Measurements from ENCODE around the gene PTPRK. TPM values are rescaled to one million over a fixed set of nuclear protein-coding genes. Genes with fewer than 3 reads are reported as not detected.
"Not testable (repeated sequence)": the region's sequence is repeated elsewhere in the genome, so short reads cannot be mapped to it uniquely, and the experiment has no call there.

Gene PTPRK
- total RNA-seq, 2 experiments from 2014 or later, result 1.8 to 2.2 TPM

- no peak overlapping the region for H3K27ac Mint-ChIP-seq
- ChIA-PET POLR2A (no interaction called here), CTCF (no interaction called here)
- no peaks in the 10 kb centered on the region for H3K4me1 Mint-ChIP-seq (ENCODE audit: low read depth)
- intact Hi-C loops (cut with micrococcal nuclease), result no loop called here
- no peak for DNase-seq
- peaks cover 3% of the 10 kb centered on the region for H3K27me3 Mint-ChIP-seq
- no peak overlapping the region for H3K4me3 Mint-ChIP-seq
- H3K9me3 Mint-ChIP-seq, result no peaks in the 10 kb centered on the region
- H3K36me3 Mint-ChIP-seq, result no peaks in the 10 kb centered on the region
Observed at GRCh38 chr6:128446497-128446896, 73.9 kb downstream of the PTPRK start.

DNA sequence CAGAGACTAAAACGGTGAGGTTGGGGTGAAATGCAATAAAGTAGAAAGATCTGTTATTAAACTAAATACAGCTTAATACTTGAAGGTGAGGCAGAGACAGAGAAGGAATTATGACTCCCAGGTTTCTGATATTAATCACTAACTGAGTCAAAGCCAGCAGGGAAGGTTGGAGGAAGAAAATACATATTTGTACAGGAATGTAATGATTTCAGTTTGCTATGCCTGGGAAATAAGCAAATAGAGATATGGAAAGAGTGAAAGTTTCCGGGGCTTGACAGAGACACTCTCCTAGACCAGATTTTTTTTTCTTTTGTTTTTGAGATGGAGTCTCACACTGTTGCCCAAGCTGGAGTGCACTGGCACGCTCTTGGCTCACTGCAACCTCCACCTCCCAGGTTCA, 76.8 kb downstream of the PTPRK start:
- Mint-ChIP-seq H3K4me3 (no peak overlapping the region), H3K4me1 (ENCODE audit: low read depth) (no peaks in the 10 kb centered on the region), H3K9me3 (no peaks in the 10 kb centered on the region), H3K27me3 (peaks cover 2% of the 10 kb centered on the region), H3K36me3 (no peaks in the 10 kb centered on the region), H3K27ac (no peak overlapping the region)
- intact Hi-C loops (cut with micrococcal nuclease), result no loop called here
- ChIA-PET CTCF (no interaction called here), POLR2A (no interaction called here)
- no peak for DNase-seq

- Mint-ChIP-seq H3K27me3 (peaks cover 4% of the 10 kb centered on the region), H3K27ac (no peak overlapping the region), H3K36me3 (no peaks in the 10 kb centered on the region), H3K4me1 (ENCODE audit: low read depth) (no peaks in the 10 kb centered on the region), H3K9me3 (peaks cover 2% of the 10 kb centered on the region), H3K4me3 (no peak overlapping the region)
- DNase-seq, result no peak
- intact Hi-C loops (cut with micrococcal nuclease), result no loop called here
- CTCF ChIA-PET, result no interaction called here
- POLR2A ChIA-PET, result no interaction called here
Observed at GRCh38 chr6:128439627-128440026, 80.8 kb downstream of the PTPRK start.

GRCh38 chr6:128438393-128438792, 82.0 kb downstream of the PTPRK start:
- no peak overlapping the region for H3K27ac Mint-ChIP-seq
- H3K9me3 Mint-ChIP-seq, result peaks cover 8% of the 10 kb centered on the region
- DNase-seq, result no peak
- no peak overlapping the region for H3K4me3 Mint-ChIP-seq
- ChIA-PET POLR2A (no interaction called here), CTCF (no interaction called here)
- intact Hi-C loops (cut with micrococcal nuclease), result no loop called here
- no peaks in the 10 kb centered on the region for H3K4me1 Mint-ChIP-seq (ENCODE audit: low read depth)
- peaks cover 4% of the 10 kb centered on the region for H3K27me3 Mint-ChIP-seq
- H3K36me3 Mint-ChIP-seq, result no peaks in the 10 kb centered on the region

DNA sequence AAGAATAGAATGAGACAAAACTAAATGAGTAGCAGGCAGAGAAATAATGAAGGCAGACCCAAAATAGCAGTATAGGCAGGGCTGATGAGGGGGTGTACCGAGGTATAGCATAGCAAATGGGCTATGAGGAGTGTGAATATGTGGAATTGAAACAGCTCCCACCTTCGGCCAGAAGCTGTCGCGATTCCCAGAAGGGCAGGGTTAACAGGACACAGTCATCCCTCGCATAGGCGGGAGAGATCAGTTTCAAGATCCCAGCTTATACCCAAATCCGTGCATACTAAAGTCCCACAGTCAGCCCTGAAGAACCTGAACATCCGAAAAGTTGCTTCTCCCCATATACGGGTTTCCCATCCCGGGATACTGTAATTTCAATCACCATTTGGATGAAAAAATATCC, 82.7 kb downstream of the PTPRK start:
- Mint-ChIP-seq H3K27me3 (peaks cover 4% of the 10 kb centered on the region), H3K36me3 (no peaks in the 10 kb centered on the region), H3K9me3 (peaks cover 8% of the 10 kb centered on the region), H3K4me3 (no peak overlapping the region), H3K4me1 (ENCODE audit: low read depth) (no peaks in the 10 kb centered on the region), H3K27ac (no peak overlapping the region)
- ChIA-PET POLR2A (no interaction called here), CTCF (no interaction called here)
- intact Hi-C loops (cut with micrococcal nuclease), result no loop called here
- no peak for DNase-seq

GRCh38 chr6:128434752-128435151, 85.6 kb downstream of the PTPRK start:
- H3K27me3 Mint-ChIP-seq, result not testable (repeated sequence)

DNA sequence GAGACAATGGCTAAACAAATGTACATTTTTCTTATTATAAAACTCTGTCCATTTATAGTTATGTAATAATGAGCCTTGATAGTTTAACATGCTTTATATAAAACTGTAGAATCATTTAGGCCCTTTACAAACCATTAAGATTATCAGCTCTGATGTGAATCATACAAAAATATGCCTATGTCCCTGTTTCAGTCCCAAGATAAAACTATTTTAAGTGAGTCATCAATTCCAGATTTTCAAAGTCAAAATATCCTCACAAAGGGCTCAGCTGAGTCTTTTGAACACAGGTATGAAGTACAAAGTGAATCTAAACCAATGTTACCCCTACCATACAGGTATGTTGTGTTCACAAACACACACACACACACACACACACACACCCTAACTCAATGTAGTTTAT, 88.0 kb downstream of the PTPRK start:
- ChIA-PET CTCF (no interaction called here), POLR2A (no interaction called here)
- H3K4me1 Mint-ChIP-seq (ENCODE audit: low read depth), result no peaks in the 10 kb centered on the region

More at GRCh38 chr6:128434752-128435151, 85.6 kb downstream of the PTPRK start:
- H3K36me3 Mint-ChIP-seq; H3K4me3 Mint-ChIP-seq; H3K9me3 Mint-ChIP-seq; DNase-seq; intact Hi-C loops (cut with micrococcal nuclease); CTCF ChIA-PET; H3K27ac Mint-ChIP-seq; POLR2A ChIA-PET; H3K4me1 Mint-ChIP-seq (ENCODE audit: low read depth): not testable (repeated sequence)

DNA sequence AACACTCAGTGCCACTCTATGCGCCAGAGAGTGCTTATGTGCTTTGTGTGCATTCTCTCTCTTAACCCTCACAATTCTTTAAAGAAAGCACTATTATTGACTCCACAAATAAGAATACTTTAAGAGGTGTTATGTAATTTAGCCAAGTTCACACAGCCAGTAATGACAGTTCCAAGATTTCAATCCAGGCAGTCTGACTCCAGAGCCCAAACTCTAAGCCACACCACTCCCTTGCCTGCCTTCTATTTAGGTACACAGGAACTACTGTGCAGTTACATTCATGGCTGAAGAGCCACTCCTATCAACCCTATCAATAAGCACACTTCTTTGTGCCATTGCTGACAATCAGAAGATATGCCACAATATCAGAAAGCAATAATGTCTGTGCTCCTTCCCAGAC, 93.3 kb downstream of the PTPRK start:
- intact Hi-C loops (cut with micrococcal nuclease), result no loop called here
- no peak for DNase-seq
- ChIA-PET POLR2A (no interaction called here), CTCF (no interaction called here)
- no peak overlapping the region for H3K4me3 Mint-ChIP-seq
- no peaks in the 10 kb centered on the region for H3K36me3 Mint-ChIP-seq
- H3K27ac Mint-ChIP-seq, result no peak overlapping the region
- no peaks in the 10 kb centered on the region for H3K27me3 Mint-ChIP-seq
- H3K4me1 Mint-ChIP-seq (ENCODE audit: low read depth), result no peaks in the 10 kb centered on the region
- no peaks in the 10 kb centered on the region for H3K9me3 Mint-ChIP-seq

More for the DNA sequence above, 88.0 kb downstream of the PTPRK start:
- intact Hi-C loops (cut with micrococcal nuclease), result no loop called here
- DNase-seq, result no peak
- H3K4me3 Mint-ChIP-seq, result no peak overlapping the region
- H3K9me3 Mint-ChIP-seq, result peaks cover 8% of the 10 kb centered on the region
- H3K36me3 Mint-ChIP-seq, result no peaks in the 10 kb centered on the region
- H3K27ac Mint-ChIP-seq, result no peak overlapping the region
- no peaks in the 10 kb centered on the region for H3K27me3 Mint-ChIP-seq

GRCh38 chr6:128425856-128426255, 94.5 kb downstream of the PTPRK start:
- DNase-seq, result no peak
- H3K36me3 Mint-ChIP-seq, result no peaks in the 10 kb centered on the region
- no peak overlapping the region for H3K27ac Mint-ChIP-seq
- CTCF ChIA-PET, result no interaction called here
- POLR2A ChIA-PET, result no interaction called here
- intact Hi-C loops (cut with micrococcal nuclease), result no loop called here
- no peaks in the 10 kb centered on the region for H3K4me1 Mint-ChIP-seq (ENCODE audit: low read depth)
- no peaks in the 10 kb centered on the region for H3K9me3 Mint-ChIP-seq
- no peaks in the 10 kb centered on the region for H3K27me3 Mint-ChIP-seq
- no peak overlapping the region for H3K4me3 Mint-ChIP-seq

DNA sequence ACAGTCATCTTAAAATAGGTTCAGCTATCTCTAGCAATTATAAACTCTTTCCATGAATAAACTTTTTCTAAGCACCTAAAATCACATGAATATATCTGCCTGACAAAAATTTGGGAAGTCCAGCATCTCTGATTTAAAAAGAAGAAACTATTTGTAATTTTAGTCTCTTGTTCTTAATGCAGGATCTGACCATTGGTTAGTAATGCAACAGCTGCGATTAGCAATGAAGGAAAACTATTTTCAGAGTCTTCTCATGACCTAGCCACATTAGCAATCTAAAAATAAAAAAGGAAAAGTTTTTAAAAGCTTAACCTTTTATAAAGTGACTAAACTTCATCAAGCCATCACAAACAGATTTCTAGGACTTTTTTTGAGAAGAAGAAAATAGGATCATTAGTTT, 97.5 kb downstream of the PTPRK start:
- intact Hi-C loops (cut with micrococcal nuclease), result no loop called here
- H3K36me3 Mint-ChIP-seq, result no peaks in the 10 kb centered on the region

DNA sequence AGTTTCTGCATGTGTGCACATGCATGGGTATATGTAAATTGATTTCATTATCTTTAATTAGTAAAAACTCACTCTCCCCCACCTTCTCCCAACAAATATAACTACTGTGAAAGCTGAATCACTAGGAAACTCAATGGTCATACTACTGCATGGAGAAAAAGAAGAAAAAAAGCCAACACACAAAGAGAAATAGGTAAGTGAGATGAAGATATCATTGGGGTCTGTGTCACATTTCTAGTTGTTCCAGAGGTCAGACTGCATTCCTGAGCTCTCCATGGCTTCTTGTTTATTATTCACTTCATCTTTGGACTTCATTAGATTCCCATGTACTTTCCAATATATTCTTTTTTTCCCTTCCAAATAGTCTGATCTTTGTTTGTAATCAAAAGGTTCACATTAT, 98.2 kb downstream of the PTPRK start:
- H3K27me3 Mint-ChIP-seq, result no peaks in the 10 kb centered on the region
- H3K4me3 Mint-ChIP-seq, result no peak overlapping the region
- intact Hi-C loops (cut with micrococcal nuclease), result no loop called here
- ChIA-PET CTCF (no interaction called here), POLR2A (no interaction called here)
- H3K4me1 Mint-ChIP-seq (ENCODE audit: low read depth), result no peaks in the 10 kb centered on the region
- DNase-seq, result no peak
- H3K36me3 Mint-ChIP-seq, result no peaks in the 10 kb centered on the region
- peaks cover 10% of the 10 kb centered on the region for H3K9me3 Mint-ChIP-seq
- no peak overlapping the region for H3K27ac Mint-ChIP-seq

More for the DNA sequence above, 97.5 kb downstream of the PTPRK start:
- peaks cover 10% of the 10 kb centered on the region for H3K9me3 Mint-ChIP-seq
- CTCF ChIA-PET, result no interaction called here
- POLR2A ChIA-PET, result no interaction called here
- H3K27ac Mint-ChIP-seq, result no peak overlapping the region
- H3K4me3 Mint-ChIP-seq, result no peak overlapping the region
- no peaks in the 10 kb centered on the region for H3K4me1 Mint-ChIP-seq (ENCODE audit: low read depth)
- DNase-seq, result no peak
- H3K27me3 Mint-ChIP-seq, result no peaks in the 10 kb centered on the region

DNA sequence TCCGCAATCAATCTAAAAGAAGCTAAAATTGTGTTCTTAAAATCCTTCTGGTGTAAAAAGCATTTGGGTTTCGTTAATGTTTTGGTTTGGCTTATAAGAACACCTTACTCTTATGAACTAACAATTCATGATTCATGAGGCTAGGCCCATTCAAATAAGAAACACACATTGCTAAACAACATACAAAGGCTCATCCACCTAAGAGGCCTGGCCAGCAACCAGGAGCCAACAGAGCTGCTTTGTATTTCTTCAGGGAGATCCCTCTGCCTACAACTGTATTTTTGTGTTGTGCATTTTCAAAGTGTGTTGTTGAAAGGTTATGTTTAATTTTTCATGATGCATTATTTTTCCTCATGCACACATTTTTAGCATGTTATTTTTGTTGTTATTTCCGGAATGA, 98.6 kb downstream of the PTPRK start:
- Mint-ChIP-seq H3K27ac (no peak overlapping the region), H3K4me3 (no peak overlapping the region), H3K4me1 (ENCODE audit: low read depth) (no peaks in the 10 kb centered on the region), H3K36me3 (no peaks in the 10 kb centered on the region), H3K27me3 (no peaks in the 10 kb centered on the region), H3K9me3 (peaks cover 10% of the 10 kb centered on the region)
- DNase-seq, result no peak
- CTCF ChIA-PET, result no interaction called here
- POLR2A ChIA-PET, result no interaction called here
- intact Hi-C loops (cut with micrococcal nuclease), result no loop called here

GRCh38 chr6:128417698-128418097, 102.7 kb downstream of the PTPRK start:
- Mint-ChIP-seq H3K36me3 (no peaks in the 10 kb centered on the region), H3K27me3 (no peaks in the 10 kb centered on the region), H3K4me3 (no peak overlapping the region), H3K4me1 (ENCODE audit: low read depth) (no peaks in the 10 kb centered on the region), H3K27ac (no peak overlapping the region), H3K9me3 (peaks cover 10% of the 10 kb centered on the region)
- ChIA-PET CTCF (no interaction called here), POLR2A (no interaction called here)
- DNase-seq, result no peak
- intact Hi-C loops (cut with micrococcal nuclease), result no loop called here

DNA sequence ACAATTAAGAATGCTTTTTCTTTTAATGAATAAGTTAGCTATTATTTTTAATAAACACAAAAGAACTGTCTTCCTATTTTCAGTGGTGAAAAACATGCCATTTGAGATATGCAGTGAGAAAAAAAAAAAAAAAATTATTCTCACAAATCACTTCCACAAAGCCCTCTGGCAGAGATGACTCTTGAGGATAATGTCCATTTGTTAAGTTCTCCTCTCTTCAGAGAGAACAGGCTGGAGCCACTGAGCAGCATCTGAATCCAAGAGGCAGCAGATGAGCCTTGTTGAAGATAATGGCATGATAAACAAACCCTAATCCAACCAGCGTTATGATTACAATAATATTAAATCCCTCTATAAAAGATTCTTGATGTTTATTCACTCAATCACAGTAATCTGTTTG, 105.0 kb downstream of the PTPRK start:
- ChIA-PET CTCF (no interaction called here), POLR2A (no interaction called here)
- H3K36me3 Mint-ChIP-seq, result no peaks in the 10 kb centered on the region
- no peak overlapping the region for H3K27ac Mint-ChIP-seq
- intact Hi-C loops (cut with micrococcal nuclease), result no loop called here
- no peaks in the 10 kb centered on the region for H3K4me1 Mint-ChIP-seq (ENCODE audit: low read depth)
- H3K9me3 Mint-ChIP-seq, result peaks cover 10% of the 10 kb centered on the region
- no peak for DNase-seq
- H3K27me3 Mint-ChIP-seq, result no peaks in the 10 kb centered on the region
- H3K4me3 Mint-ChIP-seq, result no peak overlapping the region

Data from activated CD4-positive, alpha-beta memory T cell treated with anti-CD3 and anti-CD28 coated beads for 36 hours (primary cell).